Keratinocyte (primary cell): ENCODE data around the gene TLCD1. TPM values are rescaled to one million over a fixed set of nuclear protein-coding genes. Genes with fewer than 3 reads are reported as not detected.

Experiments
- DNase-seq: peaks from one replicate; pipeline ENCODE4 v3.0.0-alpha.2; 2011; ENCODE audit warnings: low read depth, missing footprints, low spot score
- FAIRE-seq: peaks from 2 replicates; lab custom pipeline; 2011; peaks lifted over from hg19 to GRCh38; lab: Jason Lieb, UNC
- H2AFZ ChIP-seq: 2 replicates; pipeline ENCODE4 v1.6.0; 2012; ENCODE audit warnings: low read length, control low read depth, inconsistent platforms; ENCODE audit not compliant: control insufficient read depth
- H3K27ac ChIP-seq: 2 replicates; pipeline ENCODE4 v1.5.1; 2011; ENCODE audit warnings: low read length; ENCODE audit not compliant: control insufficient read depth, insufficient read depth
- H3K27me3 ChIP-seq: 3 replicates; pipeline ENCODE4 v1.6.0; 2011; ENCODE audit warnings: low read length; ENCODE audit not compliant: control insufficient read depth, insufficient read depth; ENCODE audit errors: extremely low read depth
- H3K36me3 ChIP-seq, 2 experiments: 2 replicates in 1 of 2; 3 replicates in 1 of 2; pipeline ENCODE4 v1.5.1; 2011; ENCODE audit warnings: low read length in 2 of 2, mild to moderate bottlenecking in 1 of 2; ENCODE audit not compliant: control insufficient read depth in 2 of 2, insufficient read depth in 2 of 2; ENCODE audit errors: extremely low read depth in 1 of 2
- H3K4me1 ChIP-seq: 3 replicates; pipeline ENCODE4 v1.5.1; 2011; ENCODE audit warnings: low read length; ENCODE audit not compliant: control insufficient read depth, insufficient read depth; ENCODE audit errors: extremely low read depth
- H3K4me2 ChIP-seq: 3 replicates; pipeline ENCODE4 v1.6.0; 2011; ENCODE audit warnings: low read depth, low read length; ENCODE audit not compliant: control insufficient read depth, insufficient read depth; ENCODE audit errors: extremely low read depth
- H3K4me3 ChIP-seq, 3 experiments: fragments of 200-600 bp in 1 of 3; sonication (generic) in 1 of 3; 2 replicates in 2 of 3; 3 replicates in 1 of 3; pipeline ENCODE4 v1.5.1; 2011 to 2016; ENCODE audit warnings: low read length in 3 of 3, mild to moderate bottlenecking in 3 of 3, control low read depth in 2 of 3, inconsistent platforms in 1 of 3, low read depth in 1 of 3, mixed read lengths in 1 of 3, mixed run types in 1 of 3, moderate library complexity in 1 of 3; ENCODE audit not compliant: control insufficient read depth in 2 of 3, insufficient read depth in 2 of 3; ENCODE audit errors: extremely low read depth in 1 of 3
- H3K79me2 ChIP-seq: 2 replicates; pipeline ENCODE4 v1.6.0; 2012; ENCODE audit warnings: low read length; ENCODE audit not compliant: control insufficient read depth, insufficient read depth
- H3K9ac ChIP-seq: 3 replicates; pipeline ENCODE4 v1.6.0; 2011; ENCODE audit warnings: low read length; ENCODE audit not compliant: control insufficient read depth, insufficient read depth; ENCODE audit errors: extremely low read depth
- H3K9me1 ChIP-seq: 3 replicates; pipeline ENCODE4 v1.6.0; 2011; ENCODE audit warnings: low read length; ENCODE audit not compliant: control insufficient read depth, insufficient read depth; ENCODE audit errors: extremely low read depth
- H3K9me3 ChIP-seq: 2 replicates; pipeline ENCODE4 v1.5.1; 2012; ENCODE audit warnings: low read depth, low read length; ENCODE audit not compliant: control insufficient read depth
- H4K20me1 ChIP-seq: 3 replicates; pipeline ENCODE4 v1.6.0; 2011; ENCODE audit warnings: low read length; ENCODE audit not compliant: control insufficient read depth, insufficient read depth; ENCODE audit errors: extremely low read depth
- CTCF ChIP-seq, 3 experiments: IDR thresholded peaks in 1 of 3; conservative IDR thresholded peaks in 1 of 3; optimal IDR thresholded peaks in 1 of 3; 2 replicates in 2 of 3; 3 replicates in 1 of 3; pipeline versions ENCODE3 to v1.5.1; 2011; ENCODE audit warnings: low read length in 3 of 3, mild to moderate bottlenecking in 3 of 3, moderate library complexity in 2 of 3, control low read depth in 1 of 3, inconsistent platforms in 1 of 3; ENCODE audit not compliant: insufficient read depth in 2 of 3; ENCODE audit errors: extremely low read depth in 1 of 3
- EZH2 ChIP-seq: IDR thresholded peaks from one replicate; pipeline ENCODE4 v1.6.1; 2012; ENCODE audit warnings: inconsistent platforms, mild to moderate bottlenecking, low read length, moderate library complexity
- dilution Hi-C: fragments of 300-500 bp; cut with MboI; formaldehyde crosslinking; loops from one replicate; pipeline ENCODE4 v1.7.0; 2020; ENCODE audit warnings: low sequenced_read_pairs; ENCODE audit not compliant: extremely low pct_ligation_motif_present
- polyA minus RNA-seq, 3 experiments: library from RNA; depleted of rRNA, polyadenylated mRNA; stranded (reverse); fragments of >200 nt; gene quantifications; 1 replicate in 1 of 3; 2 replicates in 1 of 3; 3 replicates in 1 of 3; pipeline ENCODE4 v1.2.3, GENCODE V29; 2011
- polyA plus RNA-seq, 5 experiments: library from polyadenylated mRNA; depleted of rRNA in 3 of 5; stranded (reverse) in 3 of 5; stranded (forward) in 1 of 5; unstranded in 1 of 5; fragments of >200 nt; gene quantifications; 1 replicate in 1 of 5; 2 replicates in 3 of 5; 3 replicates in 1 of 5; pipeline versions ENCODE4 v1.2.1 to v1.2.3, GENCODE V29; 2011 to 2012; ENCODE audit warnings: missing spikeins in 2 of 5, low read depth in 1 of 5, low replicate concordance in 1 of 5

The TLCD1 gene
- polyA plus RNA-seq (12.0 to 14.7 TPM (median 14.0 TPM) in 3 replicates), polyA minus RNA-seq (12.0 to 13.8 TPM (median 13.1 TPM) in 3 replicates)
- 1.1 TPM for polyA plus RNA-seq (2011; ENCODE audit: low read depth)
- 11.8 and 15.0 TPM in 2 replicates for polyA plus RNA-seq (2011; cell fraction: cytosol; rRNA removed)
- polyA plus RNA-seq (2011; cell fraction: nucleus; rRNA removed) = 9.3 and 9.5 TPM in 2 replicates
- 12.2 and 12.6 TPM in 2 replicates for polyA plus RNA-seq (2012; ENCODE audit: low replicate concordance)
- polyA minus RNA-seq (2011; cell fraction: cytosol; rRNA and poly(A)+ RNA removed) = 8.8 TPM
- polyA minus RNA-seq (2011; cell fraction: nucleus; rRNA and poly(A)+ RNA removed) = 3.4 and 8.8 TPM in 2 replicates

- Histone ChIP-seq H3K79me2 (peaks cover 22% of the 10 kb centered on the region), H3K4me3 (peak within 1 kb of the TSS; percentile 61 to 87 (median 78)), H3K4me1 (peaks cover 51% of the 10 kb centered on the region), H3K27ac (peak within 1 kb of the TSS; percentile 99), H3K9me3 (no peaks in the 10 kb centered on the region), H3K27me3 (no peaks in the 10 kb centered on the region), H3K4me2 (peak within 1 kb of the TSS; percentile 91), H3K9ac (peak within 1 kb of the TSS; percentile 98), H4K20me1 (peaks cover 26% of the 10 kb centered on the region), H2AFZ (peak within 1 kb of the TSS; percentile 74), H3K9me1 (no peaks in the 10 kb centered on the region), H3K36me3 (peaks cover 18 to 34% of the 10 kb centered on the region in 2 experiments)
- DNase-seq (no peak), FAIRE-seq (no peak)
- TF ChIP-seq CTCF (optimal IDR thresholded peaks at IDR 0.05 in 1 of 3, IDR thresholded peaks at IDR 0.05 in 1 of 3, conservative IDR thresholded peaks at IDR 0.05 in 1 of 3; ENCODE audit: extremely low read depth in 1 of 3, insufficient read depth in 2 of 3, low read length in 3 of 3) (no peak), EZH2 (no peak)
- dilution Hi-C loops = no loop called here
Observed at GRCh38 chr17:28726226-28726626, at the start of gene TLCD1. Gene TLCD1 (minus strand): TSS chr17:28726233. CDS start chr17:28726097, 136 bp downstream.

GRCh38 chr17:28774206-28774605, 48.2 kb upstream of the TLCD1 start:
- Histone ChIP-seq H4K20me1 (no peaks in the 10 kb centered on the region), H3K27me3 (no peaks in the 10 kb centered on the region), H3K9me1 (no peaks in the 10 kb centered on the region), H3K4me2 (no peak overlapping the region), H2AFZ (no peak overlapping the region), H3K9ac (no peak overlapping the region), H3K9me3 (no peaks in the 10 kb centered on the region), H3K36me3 (peaks cover 0 to 4% of the 10 kb centered on the region in 2 experiments), H3K4me1 (peaks cover 22% of the 10 kb centered on the region), H3K27ac (no peak overlapping the region), H3K79me2 (peaks cover 63% of the 10 kb centered on the region), H3K4me3 (no peak overlapping the region)
- FAIRE-seq = no peak
- dilution Hi-C loops = no loop called here
- DNase-seq = no peak
- no peak for TF ChIP-seq CTCF (optimal IDR thresholded peaks at IDR 0.05 in 1 of 3, IDR thresholded peaks at IDR 0.05 in 1 of 3, conservative IDR thresholded peaks at IDR 0.05 in 1 of 3; ENCODE audit: extremely low read depth in 1 of 3, insufficient read depth in 2 of 3, low read length in 3 of 3)
- TF ChIP-seq EZH2 = no peak
